ENCODE data around the gene PBRM1. TPM values are rescaled to one million over a fixed set of nuclear protein-coding genes. Genes with fewer than 3 reads are reported as not detected.

Gene PBRM1
- total RNA-seq, result 95.6 and 99.3 TPM in 2 replicates

DNA sequence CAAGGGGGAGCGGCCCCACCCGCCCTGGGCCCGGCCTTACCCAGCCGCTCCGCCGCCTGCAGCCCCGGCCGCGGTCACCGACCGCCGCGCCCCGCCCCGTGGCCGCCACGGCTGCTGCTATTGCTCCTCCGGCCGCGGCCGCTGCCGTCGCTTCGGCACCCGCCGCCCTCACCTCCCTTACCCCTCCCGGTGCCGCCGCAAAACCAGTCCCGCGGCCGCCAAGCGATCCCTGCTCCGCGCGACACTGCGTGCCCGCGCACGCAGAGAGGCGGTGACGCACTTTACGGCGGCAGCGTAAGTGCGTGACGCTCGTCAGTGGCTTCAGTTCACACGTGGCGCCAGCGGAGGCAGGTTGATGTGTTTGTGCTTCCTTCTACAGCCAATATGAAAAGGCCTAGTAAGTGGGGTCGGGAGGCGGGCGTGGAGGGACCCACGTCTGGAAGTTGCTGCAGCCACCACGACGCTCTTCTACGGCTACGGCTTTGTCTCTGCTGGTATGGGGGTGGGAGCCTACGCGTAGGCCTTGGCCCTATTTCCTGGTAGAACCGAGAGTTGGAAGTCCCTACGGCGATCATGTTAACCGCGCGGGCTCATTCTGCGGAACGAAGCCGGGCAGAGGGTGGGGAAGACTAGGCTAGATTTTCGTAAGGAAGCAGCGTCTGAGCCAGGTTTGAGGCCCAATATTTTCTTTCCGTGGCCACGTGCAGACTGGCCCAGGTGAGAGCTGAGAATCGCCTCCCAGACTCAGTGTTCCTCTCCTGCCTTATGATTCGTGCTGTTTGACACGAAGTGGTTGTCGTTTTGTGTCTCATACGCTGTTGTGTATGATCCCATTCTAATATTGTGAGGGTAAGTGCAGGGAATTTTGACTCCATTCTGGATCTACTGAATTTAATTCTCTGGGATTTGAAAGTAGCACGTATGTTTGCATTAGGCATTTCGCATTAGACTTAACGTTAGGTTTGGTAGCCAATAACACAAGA is at the start of gene PBRM1, which contains the start of gene GNL3:
Gene PBRM1, minus strand, starts transcription at position 205 of the 983 bp plus-strand sequence.
Gene GNL3, plus strand, starts transcription at position 324 of the 983 bp plus-strand sequence. Its CDS starts 61 bp downstream, at position 385.

DNA sequence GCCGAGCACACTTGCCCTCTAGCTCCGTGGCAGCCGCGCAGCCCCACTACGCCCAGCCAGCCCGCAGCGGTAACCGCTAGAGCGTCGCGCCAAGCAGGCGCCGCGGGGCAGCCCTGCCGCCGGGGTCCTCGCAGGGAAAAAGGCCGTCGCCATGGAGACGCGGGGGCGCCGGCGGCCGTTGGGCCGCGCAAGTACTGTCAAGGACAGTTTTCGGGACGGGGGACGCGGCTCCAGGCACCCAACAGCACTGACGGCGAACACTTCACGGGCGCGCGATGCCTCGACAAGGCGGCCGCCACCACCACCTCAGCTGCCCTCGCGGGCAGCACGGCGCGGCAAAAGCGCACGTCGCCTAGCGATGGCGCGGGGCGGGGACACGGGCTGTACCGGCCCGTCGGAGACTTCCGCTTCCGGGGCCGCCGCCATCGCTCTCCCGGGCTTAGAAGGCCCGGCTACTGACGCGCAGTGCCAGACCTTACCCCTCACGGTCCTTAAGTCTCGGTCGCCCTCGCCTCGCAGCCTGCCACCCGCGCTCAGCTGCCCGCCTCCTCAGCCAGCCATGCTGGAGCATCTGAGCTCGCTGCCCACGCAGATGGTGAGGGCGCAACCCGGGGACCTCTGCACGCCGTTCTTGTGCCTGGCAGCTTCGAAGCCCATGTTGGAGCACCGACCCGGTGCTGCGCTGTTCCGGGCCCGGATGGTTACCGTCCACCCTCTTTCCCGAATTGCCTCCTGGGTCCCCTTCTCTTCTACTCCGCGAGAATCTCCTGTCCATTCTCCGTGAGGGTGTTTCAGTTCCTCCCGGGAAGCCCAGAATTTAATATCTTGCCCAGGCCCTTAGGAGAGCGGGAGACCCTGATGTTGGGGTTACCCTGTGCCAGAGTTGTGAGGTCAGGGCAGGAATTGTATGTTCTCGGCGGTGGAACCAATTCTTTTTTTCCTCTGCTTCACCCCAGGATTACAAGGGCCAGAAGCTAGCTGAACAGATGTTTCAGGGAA is 20.3 kb upstream of the PBRM1 start, which contains the start of the genes GLT8D1 and SPCS1:
Gene GLT8D1, minus strand, starts transcription at position 104 of the 999 bp plus-strand sequence. CDS start 5,331 bp downstream, outside the sequence.
Gene SPCS1, plus strand, starts transcription at position 419 of the 999 bp plus-strand sequence. Its CDS starts 141 bp downstream, at position 560.

DNA sequence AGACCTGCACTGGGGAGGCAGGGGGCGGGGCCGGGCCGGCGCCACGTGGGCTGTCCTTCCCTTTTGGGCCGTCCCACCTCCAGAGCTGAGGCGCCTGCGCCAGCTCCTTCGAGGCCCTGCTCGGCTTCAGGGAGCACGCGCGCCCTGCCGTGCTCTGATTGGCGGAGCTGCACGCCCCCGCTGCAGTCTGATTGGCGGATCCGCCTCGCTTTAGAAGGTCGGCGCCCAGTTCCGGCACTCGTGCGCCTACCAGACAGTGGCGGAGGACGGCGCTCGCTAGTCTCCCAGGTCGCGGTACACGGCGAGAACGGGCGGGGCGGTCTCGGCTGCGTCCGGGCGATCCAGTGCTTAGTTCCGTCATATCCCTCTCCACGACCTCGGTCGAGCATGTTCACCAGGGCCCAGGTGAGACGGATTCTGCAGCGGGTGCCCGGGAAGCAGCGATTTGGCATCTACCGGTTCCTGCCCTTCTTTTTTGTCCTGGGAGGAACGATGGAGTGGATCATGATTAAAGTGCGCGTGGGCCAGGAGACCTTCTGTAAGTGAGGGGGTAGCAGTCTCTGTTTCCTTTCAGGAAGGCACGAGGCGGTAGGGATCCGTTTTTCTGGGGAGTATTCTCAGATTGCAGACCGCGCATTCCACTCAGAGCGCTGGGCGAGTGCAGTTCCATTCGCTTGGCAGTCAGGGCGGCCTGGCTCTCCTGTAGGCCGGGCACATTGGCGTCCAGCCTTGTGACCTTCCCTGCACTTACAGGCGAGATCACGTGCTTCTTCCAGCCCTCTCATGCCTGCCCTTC is 149.1 kb downstream of the PBRM1 start, which contains the start of gene UQCC5:
Gene UQCC5, plus strand, starts transcription at position 237 of the 796 bp plus-strand sequence. Its CDS starts 151 bp downstream, at position 388.

DNA sequence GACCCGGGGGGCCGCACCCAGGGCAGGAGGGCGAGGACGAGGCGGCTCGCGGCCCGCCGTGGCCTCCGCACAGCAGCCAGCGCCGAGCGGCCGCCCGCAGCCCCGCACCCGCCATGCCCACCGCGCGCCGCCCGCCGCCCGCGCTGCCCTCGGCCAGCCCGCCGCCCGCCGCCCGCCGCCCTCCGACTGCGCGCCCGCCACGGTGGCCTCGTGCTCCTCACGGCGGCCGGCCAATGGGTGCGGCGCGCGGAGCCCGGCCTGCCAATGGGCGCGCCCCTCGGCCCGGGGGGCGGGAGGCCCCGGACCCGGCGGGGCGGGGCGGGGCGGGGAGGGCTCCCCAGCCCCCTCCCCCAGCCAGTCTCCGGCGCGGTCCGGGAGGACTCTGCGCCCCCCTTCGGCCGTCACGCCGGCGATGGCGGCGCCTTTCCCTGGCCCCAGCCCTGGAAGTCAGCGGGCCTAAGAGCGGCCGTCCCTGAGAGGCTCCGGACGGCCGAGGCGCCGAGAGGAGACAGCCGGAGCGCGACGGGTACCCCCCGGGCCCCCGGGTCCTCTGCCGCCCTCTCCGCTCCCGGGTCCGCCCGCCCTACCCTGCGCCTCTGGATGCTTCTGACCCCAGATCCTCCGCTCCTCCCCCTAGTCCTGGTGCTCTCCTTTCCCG is 152.0 kb downstream of the PBRM1 start, which contains the start of gene NT5DC2:
Gene NT5DC2, minus strand, starts transcription at position 235 of the 658 bp plus-strand sequence. Its CDS starts 120 bp downstream, at position 115.

Small RNA genes within 50 kb of the gene (small RNA-seq; reads per million reads assigned to genes)
- gene AC006254.2 (not detected), gene RF00569 (4,177 reads per million, percentile 100 among the genes with 10 or more reads in this experiment), gene RF01183 (not detected), gene RNU6-856P (not detected), gene RNU6ATAC16P (not detected), gene SNORD19 (not detected), gene SNORD19B (not detected), gene SNORD69 (488 reads per million, percentile 99 among the genes with 10 or more reads in this experiment)

Other genes starting within 250 kb of the PBRM1 start
- gene SEMA3G, start 240.8 kb downstream of the PBRM1 start, total RNA-seq, result under 0.01 and 0.13 TPM in 2 replicates
- gene TNNC1, start 231.9 kb downstream of the PBRM1 start, total RNA-seq, result 1.7 and 3.3 TPM in 2 replicates
- gene NISCH, start 230.3 kb downstream of the PBRM1 start, total RNA-seq, result 70.3 and 75.3 TPM in 2 replicates
- gene STAB1, start 190.6 kb downstream of the PBRM1 start, total RNA-seq, result 4.5 and 5.7 TPM in 2 replicates
- 31.9 and 41.2 TPM in 2 replicates for gene NT5DC2, start 152.1 kb downstream of the PBRM1 start, total RNA-seq
- gene UQCC5, start 149.3 kb downstream of the PBRM1 start, total RNA-seq, result 2.5 and 5.4 TPM in 2 replicates
- 130 and 144 TPM in 2 replicates for gene GNL3, start 119 bp upstream of the PBRM1 start, total RNA-seq
- gene GLT8D1, start 19.9 kb upstream of the PBRM1 start, total RNA-seq, result 103 and 106 TPM in 2 replicates
- 106 and 119 TPM in 2 replicates for gene SPCS1, start 20.2 kb upstream of the PBRM1 start, total RNA-seq
- gene NEK4, start 85.0 kb upstream of the PBRM1 start, total RNA-seq, result 21.0 and 21.8 TPM in 2 replicates
- gene ITIH1, start 91.7 kb upstream of the PBRM1 start, total RNA-seq, result not detected in 2 replicates
- gene ITIH3, start 108.9 kb upstream of the PBRM1 start, total RNA-seq, result 0.11 and 0.39 TPM in 2 replicates
- gene ITIH4, start 144.8 kb upstream of the PBRM1 start, total RNA-seq, result 2.7 and 4.7 TPM in 2 replicates
- gene MUSTN1, start 149.1 kb upstream of the PBRM1 start, total RNA-seq, result 0.39 TPM in 1 of 2 replicates, not detected in the other
- gene STIMATE, start 211.6 kb upstream of the PBRM1 start, total RNA-seq, result 10.2 and 12.8 TPM in 2 replicates

Measured in articular chondrocyte of knee joint (primary cell).